IMR-90 (cell line): ENCODE results near the gene YIPF1. TPM values are rescaled to one million over a fixed set of nuclear protein-coding genes. Genes with fewer than 3 reads are reported as not detected.

Source experiments
- ATAC-seq: fragments of 200-7000 bp; cut with Tn5 transposase; 2 replicates; pipeline ENCODE4 v1.9.1; 2020; ENCODE audit warnings: low read depth, mild to moderate bottlenecking, moderate library complexity
- BruUV-seq: library from RNA; stranded (reverse); fragments of 400-500 nt; replicated peaks from 2 replicates; lab custom pipeline; 2021; lab: Mats Ljungman, UMichigan
- CTCF ChIA-PET: fragments of 300-600 bp; formaldehyde crosslinking; extraction: SDS; loops from one replicate; lab custom pipeline; 2021; ENCODE audit warnings: antibody characterized with exemption; lab: Yijun Ruan, JAX
- POLR2A ChIA-PET: fragments of 300-600 bp; sonication (Branson Sonifier 250); formaldehyde crosslinking; loops from one replicate; lab custom pipeline; 2022; ENCODE audit warnings: antibody characterized with exemption; ENCODE audit not compliant: unreplicated experiment; lab: Charles Lee
- DNase-seq: peaks from one replicate; pipeline ENCODE4 v3.0.0; 2013
- H2AFZ ChIP-seq: replicated peaks from 2 replicates; pipeline ENCODE3; 2013; ENCODE audit warnings: low read length, mild to moderate bottlenecking; ENCODE audit not compliant: poor library complexity
- H2AK5ac ChIP-seq: 2 replicates; pipeline ENCODE4 v1.6.1; 2013; ENCODE audit warnings: low read depth, low read length, inconsistent platforms
- H2AK9ac ChIP-seq: replicated peaks from 2 replicates; pipeline ENCODE3; 2013; ENCODE audit warnings: mild to moderate bottlenecking, low read depth, low read length, moderate library complexity; ENCODE audit not compliant: poor library complexity
- H2BK120ac ChIP-seq: 2 replicates; pipeline ENCODE4 v1.6.1; 2013; ENCODE audit warnings: low read depth, low read length, inconsistent platforms
- H2BK15ac ChIP-seq: 3 replicates; pipeline ENCODE4 v1.6.1; 2013; ENCODE audit warnings: low read depth, low read length, inconsistent platforms
- H2BK20ac ChIP-seq: 2 replicates; pipeline ENCODE4 v1.6.1; 2013; ENCODE audit warnings: low read depth, mild to moderate bottlenecking, inconsistent platforms, low read length, moderate library complexity
- H2BK5ac ChIP-seq: 2 replicates; pipeline ENCODE4 v1.6.1; 2013; ENCODE audit warnings: mild to moderate bottlenecking, low read depth, low read length, inconsistent platforms; ENCODE audit not compliant: poor library complexity, severe bottlenecking
- H3K14ac ChIP-seq: replicated peaks from 2 replicates; pipeline ENCODE4 v1.6.1; 2013; ENCODE audit warnings: low read depth, low read length, inconsistent platforms
- H3K18ac ChIP-seq: 2 replicates; pipeline ENCODE4 v1.6.1; 2013; ENCODE audit warnings: low read depth, low read length, control low read depth
- H3K23ac ChIP-seq: 2 replicates; pipeline ENCODE4 v1.6.1; 2013; ENCODE audit warnings: low read depth, low read length, inconsistent platforms
- H3K27ac ChIP-seq: 2 replicates; pipeline ENCODE4 v1.5.1; 2013; ENCODE audit warnings: mild to moderate bottlenecking, control low read depth, low read length; ENCODE audit not compliant: insufficient read depth
- H3K27me3 ChIP-seq: 2 replicates; pipeline ENCODE4 v1.6.1; 2013; ENCODE audit warnings: low read length; ENCODE audit not compliant: control insufficient read depth, insufficient read depth
- H3K36me3 ChIP-seq: 2 replicates; pipeline ENCODE4 v1.6.1; 2013; ENCODE audit warnings: low read length, mixed read lengths; ENCODE audit not compliant: control insufficient read depth, insufficient read depth
- H3K4ac ChIP-seq: 2 replicates; pipeline ENCODE4 v1.6.1; 2013; ENCODE audit warnings: low read depth, low read length, inconsistent platforms
- H3K4me1 ChIP-seq: 2 replicates; pipeline ENCODE4 v1.6.1; 2013; ENCODE audit warnings: low read length, mixed read lengths; ENCODE audit not compliant: control insufficient read depth, insufficient read depth
- H3K4me2 ChIP-seq: 2 replicates; pipeline ENCODE4 v1.6.1; 2013; ENCODE audit warnings: low read depth, mild to moderate bottlenecking, control low read depth, low read length, moderate library complexity
- H3K4me3 ChIP-seq: 2 replicates; pipeline ENCODE4 v1.5.1; 2013; ENCODE audit warnings: low read depth, mild to moderate bottlenecking, control low read depth, low read length, moderate library complexity; ENCODE audit not compliant: insufficient read depth
- H3K56ac ChIP-seq: 2 replicates; pipeline ENCODE4 v1.6.1; 2013; ENCODE audit warnings: low read length, inconsistent platforms; ENCODE audit not compliant: insufficient read depth; ENCODE audit errors: extremely low read depth
- H3K79me1 ChIP-seq, 2 experiments: 2 replicates each; pipeline ENCODE4 v1.6.1; 2013; ENCODE audit warnings: low read length in 2 of 2, inconsistent platforms in 1 of 2, low read depth in 1 of 2
- H3K9ac ChIP-seq: 2 replicates; pipeline ENCODE4 v1.6.1; 2013; ENCODE audit warnings: low read depth, low read length, control low read depth
- H3K9me1 ChIP-seq: 2 replicates; pipeline ENCODE4 v1.6.1; 2013; ENCODE audit warnings: low read length, inconsistent platforms; ENCODE audit not compliant: insufficient read depth
- H3K9me3 ChIP-seq: 2 replicates; pipeline ENCODE4 v1.6.1; 2013; ENCODE audit warnings: low read length; ENCODE audit not compliant: control insufficient read depth, insufficient read depth
- H4K20me1 ChIP-seq: 2 replicates; pipeline ENCODE4 v1.6.1; 2013; ENCODE audit warnings: low read length, inconsistent platforms; ENCODE audit not compliant: insufficient read depth
- H4K5ac ChIP-seq: 2 replicates; pipeline ENCODE4 v1.6.1; 2013; ENCODE audit warnings: mild to moderate bottlenecking, low read depth, low read length, control low read depth
- H4K8ac ChIP-seq, 2 experiments: 2 replicates each; pipeline ENCODE4 v1.6.1; 2013; ENCODE audit warnings: low read depth in 2 of 2, low read length in 2 of 2, control low read depth in 1 of 2, inconsistent platforms in 1 of 2
- H4K91ac ChIP-seq: 2 replicates; pipeline ENCODE4 v1.6.1; 2013; ENCODE audit warnings: low read depth, low read length, inconsistent platforms; ENCODE audit not compliant: insufficient read depth
- BHLHE40 ChIP-seq: fragments of 150-350 bp; IDR thresholded peaks from 2 replicates; pipeline ENCODE4 v1.6.1; 2016; ENCODE audit warnings: mild to moderate bottlenecking, low read depth, low read length
- CEBPB ChIP-seq: IDR thresholded peaks from 2 replicates; pipeline ENCODE4 v1.6.1; 2012; ENCODE audit warnings: low read depth, low read length, improper control_type of control experiment
- CHD1 ChIP-seq: IDR thresholded peaks from 2 replicates; pipeline ENCODE4 v1.6.1; 2012; ENCODE audit warnings: low read depth, low read length, improper control_type of control experiment
- FOS ChIP-seq: fragments of 150-350 bp; IDR thresholded peaks from 2 replicates; pipeline ENCODE4 v1.6.1; 2016; ENCODE audit warnings: low read depth, low read length
- MAFK ChIP-seq: IDR thresholded peaks from 2 replicates; pipeline ENCODE4 v1.6.1; 2012; ENCODE audit warnings: low read depth, low read length, improper control_type of control experiment
- MAZ ChIP-seq: IDR thresholded peaks from 2 replicates; pipeline ENCODE4 v1.6.1; 2012; ENCODE audit warnings: low read depth, mild to moderate bottlenecking, low read length, improper control_type of control experiment, moderate library complexity, borderline replicate concordance
- MXI1 ChIP-seq: IDR thresholded peaks from 2 replicates; pipeline ENCODE4 v1.6.1; 2012; ENCODE audit warnings: low read depth, mild to moderate bottlenecking, low read length, moderate library complexity, borderline replicate concordance
- NFE2L2 ChIP-seq: fragments of 150-350 bp; IDR thresholded peaks from 2 replicates; pipeline ENCODE4 v1.6.1; 2016; ENCODE audit warnings: low read depth, mild to moderate bottlenecking, low read length
- POLR2A ChIP-seq: IDR thresholded peaks from 2 replicates; pipeline ENCODE4 v1.6.1; 2012; ENCODE audit warnings: mild to moderate bottlenecking, low read depth, low read length
- RAD21 ChIP-seq: IDR thresholded peaks from 2 replicates; pipeline ENCODE4 v1.6.1; 2012; ENCODE audit warnings: low read length, improper control_type of control experiment
- RCOR1 ChIP-seq: IDR thresholded peaks from 2 replicates; pipeline ENCODE4 v1.6.1; 2012; ENCODE audit warnings: mild to moderate bottlenecking, low read length, improper control_type of control experiment; ENCODE audit not compliant: insufficient replicate concordance
- RFX5 ChIP-seq: IDR thresholded peaks from 2 replicates; pipeline ENCODE4 v1.8.0; 2012; ENCODE audit warnings: low read depth, mild to moderate bottlenecking, low read length, moderate library complexity
- SMC3 ChIP-seq: fragments of 150-350 bp; IDR thresholded peaks from 2 replicates; pipeline ENCODE4 v1.6.1; 2016; ENCODE audit warnings: low read depth, mild to moderate bottlenecking, antibody characterized with exemption, low read length, moderate library complexity
- WGBS, 2 experiments: methylation state at CpG; one replicate each; pipeline versions ENCODE4 v1.1.5 to v1.1.7; 2013; ENCODE audit warnings: missing lambda C conversion rate in 2 of 2; ENCODE audit not compliant: insufficient read length in 1 of 2; ENCODE audit errors: extremely low coverage in 2 of 2; 5-methylcytosine and 5-hydroxymethylcytosine counted together
- dilution Hi-C: fragments of 300-500 bp; cut with HindIII; formaldehyde crosslinking; loops from one replicate; pipeline ENCODE4 v1.14.3; 2018; ENCODE audit warnings: low sequenced_read_pairs; ENCODE audit not compliant: unreplicated experiment
- in situ Hi-C: fragments of 300-500 bp; cut with MboI; formaldehyde crosslinking; loops from 3 replicates; pipeline ENCODE4 v1.14.3; 2019; ENCODE audit warnings: low sequenced_read_pairs, inconsistent platforms, mixed read lengths
- intact Hi-C: fragments of 100-400 bp; cut with micrococcal nuclease; formaldehyde crosslinking; loops from 2 replicates; pipeline ENCODE4 v1.10.0; 2022
- polyA plus RNA-seq, 3 experiments: library from polyadenylated mRNA; depleted of rRNA; stranded (reverse); fragments of >200 nt; gene quantifications; 2 replicates each; pipeline ENCODE4 v1.2.3, GENCODE V29; 2012; ENCODE audit warnings: low replicate concordance in 1 of 3
- total RNA-seq: library from RNA; depleted of rRNA; stranded (reverse); fragments of >200 nt; gene quantifications from 2 replicates; pipeline ENCODE4 v1.2.3, GENCODE V29; 2012
- TF ChIP-seq, protein P1 (sequence below): fragments of 150-350 bp; IDR thresholded peaks from 2 replicates; pipeline ENCODE4 v1.6.1; 2016; ENCODE audit warnings: low read depth, mild to moderate bottlenecking, low read length, moderate library complexity, borderline replicate concordance
- TF ChIP-seq, protein P2 (sequence below): conservative IDR thresholded peaks from 2 replicates; pipeline ENCODE4 v1.5.1; 2012; ENCODE audit warnings: mild to moderate bottlenecking, low read depth, low read length, improper control_type of control experiment
- TF ChIP-seq, protein P3 (sequence below): fragments of 150-350 bp; IDR thresholded peaks from 2 replicates; pipeline ENCODE4 v1.6.1; 2017; ENCODE audit warnings: mild to moderate bottlenecking, antibody characterized with exemption, low read length, low read depth

YIPF1 gene
- total and polyA plus RNA-seq, 2 of the 4 experiments (the other 2 are of a cell fraction) = 23.7 to 35.3 TPM

DNA sequence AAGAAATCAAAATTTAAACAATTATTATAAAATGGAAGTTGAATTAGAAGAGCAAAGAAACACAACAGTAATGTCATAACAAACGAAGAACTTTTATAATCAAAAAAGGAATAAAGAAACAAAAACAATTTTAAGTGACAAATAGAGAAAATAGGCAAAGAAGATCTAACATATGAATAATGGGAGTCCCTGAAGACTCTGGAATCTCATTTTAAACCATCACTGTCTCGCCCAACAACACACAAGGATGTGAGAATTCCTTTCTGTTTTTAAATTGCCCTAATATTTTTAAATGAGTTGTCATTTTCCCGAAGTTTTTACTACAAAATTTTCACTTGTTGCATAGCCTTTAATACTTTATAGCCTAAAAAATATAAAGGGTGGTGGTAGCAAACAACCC, 47.2 kb downstream of the YIPF1 start:
- H3K14ac ChIP-seq = no peak overlapping the region
- WGBS, 2 experiments = no CpG with 5 or more reads among the region's 3 CpGs
- H3K4me3 ChIP-seq = no peak overlapping the region
- DNase-seq (no peak), ATAC-seq (no peak)
- peaks cover 2% of the 10 kb centered on the region for H3K9me3 ChIP-seq
- no peak overlapping the region for H2BK20ac ChIP-seq
- no peaks in the 10 kb centered on the region for H3K4me1 ChIP-seq
- ChIA-PET CTCF (no interaction called here), POLR2A (no interaction called here)
- no peak overlapping the region for H2AK9ac ChIP-seq
- no peaks in the 10 kb centered on the region for H3K36me3 ChIP-seq
- H2AFZ ChIP-seq = no peak overlapping the region
- no peak overlapping the region for H3K18ac ChIP-seq
- BruUV-seq = no TSS peak
- peaks cover 4 to 6% of the 10 kb centered on the region in 2 experiments for H3K79me1 ChIP-seq
- dilution Hi-C loops = no loop called here
- no peaks in the 10 kb centered on the region for H4K20me1 ChIP-seq
- no peak overlapping the region for H3K4me2 ChIP-seq
- H3K9me1 ChIP-seq = peaks cover 3% of the 10 kb centered on the region; the same call in 1 of the 2 replicates
- intact Hi-C loops = no loop called here
- no peak overlapping the region for H2BK120ac ChIP-seq
- no peak overlapping the region for H3K23ac ChIP-seq
- H3K27ac ChIP-seq = no peak overlapping the region
- H2BK5ac ChIP-seq = no peak overlapping the region
- no peak overlapping the region for H2AK5ac ChIP-seq
- no peak overlapping the region for H3K4ac ChIP-seq
- H4K5ac ChIP-seq = no peak overlapping the region
- H3K9ac ChIP-seq = no peak overlapping the region
- H3K56ac ChIP-seq = no peak overlapping the region
- no peaks in the 10 kb centered on the region; the same call in 1 of the 2 replicates for H3K27me3 ChIP-seq
- H4K8ac ChIP-seq = no peak overlapping the region
- H4K91ac ChIP-seq = no peak overlapping the region
- in situ Hi-C loops = no loop called here
- no peak overlapping the region for H2BK15ac ChIP-seq
- TF ChIP-seq, protein P1, sequence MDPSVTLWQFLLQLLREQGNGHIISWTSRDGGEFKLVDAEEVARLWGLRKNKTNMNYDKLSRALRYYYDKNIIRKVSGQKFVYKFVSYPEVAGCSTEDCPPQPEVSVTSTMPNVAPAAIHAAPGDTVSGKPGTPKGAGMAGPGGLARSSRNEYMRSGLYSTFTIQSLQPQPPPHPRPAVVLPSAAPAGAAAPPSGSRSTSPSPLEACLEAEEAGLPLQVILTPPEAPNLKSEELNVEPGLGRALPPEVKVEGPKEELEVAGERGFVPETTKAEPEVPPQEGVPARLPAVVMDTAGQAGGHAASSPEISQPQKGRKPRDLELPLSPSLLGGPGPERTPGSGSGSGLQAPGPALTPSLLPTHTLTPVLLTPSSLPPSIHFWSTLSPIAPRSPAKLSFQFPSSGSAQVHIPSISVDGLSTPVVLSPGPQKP = no peak
- no peak for TF ChIP-seq MAFK
- TF ChIP-seq CHD1 = no peak
- TF ChIP-seq CEBPB = no peak
- TF ChIP-seq, protein P2, sequence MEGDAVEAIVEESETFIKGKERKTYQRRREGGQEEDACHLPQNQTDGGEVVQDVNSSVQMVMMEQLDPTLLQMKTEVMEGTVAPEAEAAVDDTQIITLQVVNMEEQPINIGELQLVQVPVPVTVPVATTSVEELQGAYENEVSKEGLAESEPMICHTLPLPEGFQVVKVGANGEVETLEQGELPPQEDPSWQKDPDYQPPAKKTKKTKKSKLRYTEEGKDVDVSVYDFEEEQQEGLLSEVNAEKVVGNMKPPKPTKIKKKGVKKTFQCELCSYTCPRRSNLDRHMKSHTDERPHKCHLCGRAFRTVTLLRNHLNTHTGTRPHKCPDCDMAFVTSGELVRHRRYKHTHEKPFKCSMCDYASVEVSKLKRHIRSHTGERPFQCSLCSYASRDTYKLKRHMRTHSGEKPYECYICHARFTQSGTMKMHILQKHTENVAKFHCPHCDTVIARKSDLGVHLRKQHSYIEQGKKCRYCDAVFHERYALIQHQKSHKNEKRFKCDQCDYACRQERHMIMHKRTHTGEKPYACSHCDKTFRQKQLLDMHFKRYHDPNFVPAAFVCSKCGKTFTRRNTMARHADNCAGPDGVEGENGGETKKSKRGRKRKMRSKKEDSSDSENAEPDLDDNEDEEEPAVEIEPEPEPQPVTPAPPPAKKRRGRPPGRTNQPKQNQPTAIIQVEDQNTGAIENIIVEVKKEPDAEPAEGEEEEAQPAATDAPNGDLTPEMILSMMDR = no peak
- no peak for TF ChIP-seq MAZ
- no peak for TF ChIP-seq RFX5
- no peak for TF ChIP-seq RCOR1
- TF ChIP-seq BHLHE40 = no peak
- TF ChIP-seq FOS = no peak
- TF ChIP-seq, protein P3, sequence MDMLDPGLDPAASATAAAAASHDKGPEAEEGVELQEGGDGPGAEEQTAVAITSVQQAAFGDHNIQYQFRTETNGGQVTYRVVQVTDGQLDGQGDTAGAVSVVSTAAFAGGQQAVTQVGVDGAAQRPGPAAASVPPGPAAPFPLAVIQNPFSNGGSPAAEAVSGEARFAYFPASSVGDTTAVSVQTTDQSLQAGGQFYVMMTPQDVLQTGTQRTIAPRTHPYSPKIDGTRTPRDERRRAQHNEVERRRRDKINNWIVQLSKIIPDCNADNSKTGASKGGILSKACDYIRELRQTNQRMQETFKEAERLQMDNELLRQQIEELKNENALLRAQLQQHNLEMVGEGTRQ = no peak
- no peak for TF ChIP-seq SMC3
- TF ChIP-seq RAD21 = no peak
- TF ChIP-seq MXI1 = no peak
- TF ChIP-seq NFE2L2 = no peak
- no peak for TF ChIP-seq POLR2A
